ENCODE data around the gene POLR3C. TPM values are rescaled to one million over a fixed set of nuclear protein-coding genes. Genes with fewer than 3 reads are reported as not detected.

The POLR3C gene
- total RNA-seq, 1 experiment from 2014 or later, result 24.9 TPM

GRCh38 chr1:145855426-145855948 lies 31.5 kb downstream of the POLR3C start:
- ATAC-seq (no peak), DNase-seq (ENCODE audit: low spot score) (no peak)
- H3K36me3 Mint-ChIP-seq, result peaks cover 71% of the 10 kb centered on the region
- H3K4me3 Mint-ChIP-seq, result no peak overlapping the region
- H3K4me1 Mint-ChIP-seq, result peaks cover 9% of the 10 kb centered on the region
- H3K27me3 Mint-ChIP-seq (ENCODE audit: low read depth), result no peaks in the 10 kb centered on the region
- peaks cover 5% of the 10 kb centered on the region for H3K9me3 Mint-ChIP-seq
- ChIA-PET CTCF (interaction anchor here (1.3 kb wide), 1 partner anchor 10 kb away, joined by 6 read pairs; the partner anchor contains the start of gene NUDT17), POLR2A (no interaction called here)
- TF ChIP-seq SOX15 (CRISPR knock-in tag; IDR thresholded peaks at IDR 0.05) (no peak), NFYB (CRISPR knock-in tag; conservative IDR thresholded peaks at IDR 0.05; ENCODE audit: low read depth) (no peak), NFATC4 (CRISPR knock-in tag; IDR thresholded peaks at IDR 0.05) (no peak), ZNF317 (CRISPR knock-in tag; IDR thresholded peaks at IDR 0.05; ENCODE audit: borderline replicate concordance, low read depth) (no peak), TEAD4 (CRISPR knock-in tag; IDR thresholded peaks at IDR 0.05) (no peak), ZNF416 (CRISPR knock-in tag; IDR thresholded peaks at IDR 0.05) (no peak), SMAD4 (CRISPR knock-in tag; IDR thresholded peaks at IDR 0.05) (no peak), NR1H2 (CRISPR knock-in tag; IDR thresholded peaks at IDR 0.05) (no peak), MLX (CRISPR knock-in tag; IDR thresholded peaks at IDR 0.05) (no peak), OVOL2 (CRISPR knock-in tag; IDR thresholded peaks at IDR 0.05; ENCODE audit: borderline replicate concordance) (no peak), TEAD1 (CRISPR knock-in tag; IDR thresholded peaks at IDR 0.05) (no peak), MYBL2 (CRISPR knock-in tag; IDR thresholded peaks at IDR 0.05) (no peak), RELA (CRISPR knock-in tag; IDR thresholded peaks at IDR 0.05; ENCODE audit: borderline replicate concordance) (no peak), PRDM15 (CRISPR knock-in tag; IDR thresholded peaks at IDR 0.05) (no peak), ZBTB43 (CRISPR knock-in tag; IDR thresholded peaks at IDR 0.05) (no peak), ERG (CRISPR knock-in tag; IDR thresholded peaks at IDR 0.05) (no peak), IRF1 (CRISPR knock-in tag; IDR thresholded peaks at IDR 0.05) (no peak)
- TF ChIP-seq, protein P1, sequence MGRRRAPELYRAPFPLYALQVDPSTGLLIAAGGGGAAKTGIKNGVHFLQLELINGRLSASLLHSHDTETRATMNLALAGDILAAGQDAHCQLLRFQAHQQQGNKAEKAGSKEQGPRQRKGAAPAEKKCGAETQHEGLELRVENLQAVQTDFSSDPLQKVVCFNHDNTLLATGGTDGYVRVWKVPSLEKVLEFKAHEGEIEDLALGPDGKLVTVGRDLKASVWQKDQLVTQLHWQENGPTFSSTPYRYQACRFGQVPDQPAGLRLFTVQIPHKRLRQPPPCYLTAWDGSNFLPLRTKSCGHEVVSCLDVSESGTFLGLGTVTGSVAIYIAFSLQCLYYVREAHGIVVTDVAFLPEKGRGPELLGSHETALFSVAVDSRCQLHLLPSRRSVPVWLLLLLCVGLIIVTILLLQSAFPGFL (CRISPR knock-in tag; IDR thresholded peaks at IDR 0.05; ENCODE audit: borderline replicate concordance), result no peak
- TF ChIP-seq, protein P2, sequence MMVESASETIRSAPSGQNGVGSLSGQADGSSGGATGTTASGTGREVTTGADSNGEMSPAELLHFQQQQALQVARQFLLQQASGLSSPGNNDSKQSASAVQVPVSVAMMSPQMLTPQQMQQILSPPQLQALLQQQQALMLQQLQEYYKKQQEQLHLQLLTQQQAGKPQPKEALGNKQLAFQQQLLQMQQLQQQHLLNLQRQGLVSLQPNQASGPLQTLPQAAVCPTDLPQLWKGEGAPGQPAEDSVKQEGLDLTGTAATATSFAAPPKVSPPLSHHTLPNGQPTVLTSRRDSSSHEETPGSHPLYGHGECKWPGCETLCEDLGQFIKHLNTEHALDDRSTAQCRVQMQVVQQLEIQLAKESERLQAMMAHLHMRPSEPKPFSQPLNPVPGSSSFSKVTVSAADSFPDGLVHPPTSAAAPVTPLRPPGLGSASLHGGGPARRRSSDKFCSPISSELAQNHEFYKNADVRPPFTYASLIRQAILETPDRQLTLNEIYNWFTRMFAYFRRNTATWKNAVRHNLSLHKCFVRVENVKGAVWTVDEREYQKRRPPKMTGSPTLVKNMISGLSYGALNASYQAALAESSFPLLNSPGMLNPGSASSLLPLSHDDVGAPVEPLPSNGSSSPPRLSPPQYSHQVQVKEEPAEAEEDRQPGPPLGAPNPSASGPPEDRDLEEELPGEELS (CRISPR knock-in tag; IDR thresholded peaks at IDR 0.05), result no peak
- TF ChIP-seq, protein P3, sequence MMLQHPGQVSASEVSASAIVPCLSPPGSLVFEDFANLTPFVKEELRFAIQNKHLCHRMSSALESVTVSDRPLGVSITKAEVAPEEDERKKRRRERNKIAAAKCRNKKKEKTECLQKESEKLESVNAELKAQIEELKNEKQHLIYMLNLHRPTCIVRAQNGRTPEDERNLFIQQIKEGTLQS (CRISPR knock-in tag; conservative IDR thresholded peaks at IDR 0.05), result no peak
- H3K27ac Mint-ChIP-seq, result no peak overlapping the region
